G401 (cell line): ENCODE data around the gene POGZ. TPM values are rescaled to one million over a fixed set of nuclear protein-coding genes. Genes with fewer than 3 reads are reported as not detected.
"Not testable (repeated sequence)": the region's sequence is repeated elsewhere in the genome, so short reads cannot be mapped to it uniquely, and the experiment has no call there.

Experiments used
- DNase-seq: peaks from one replicate; pipeline ENCODE4 v3.0.0-alpha.2; 2015; ENCODE audit warnings: low spot score
- in situ Hi-C: cut with HindIII; loops from 2 replicates; pipeline ENCODE4 v1.10.0; 2016; ENCODE audit warnings: low sequenced_read_pairs, mixed read lengths
- total RNA-seq: library from RNA; depleted of rRNA; stranded (reverse); fragments of >200 nt; shearing (Covaris generic); gene quantifications from 2 replicates; pipeline ENCODE4 v1.2.3, GENCODE V29; 2014

POGZ gene
- total RNA-seq, 1 experiment from 2014 or later, result 14.0 TPM

GRCh38 chr1:151435174-151435573 lies 24.1 kb downstream of the POGZ start:
- in situ Hi-C loops, result no loop called here
- DNase-seq, result no peak

- DNase-seq, in situ Hi-C loops: not testable (repeated sequence)
Observed at GRCh38 chr1:151433827-151434226, 25.5 kb downstream of the POGZ start.

GRCh38 chr1:151428068-151428467 lies 31.2 kb downstream of the POGZ start:
- DNase-seq, result no peak
- in situ Hi-C loops, result no loop called here

GRCh38 chr1:151425103-151425502 lies 34.2 kb downstream of the POGZ start:
- DNase-seq, result no peak
- in situ Hi-C loops, result no loop called here

GRCh38 chr1:151419819-151420218 lies 39.5 kb downstream of the POGZ start:
- DNase-seq, result no peak
- in situ Hi-C loops, result no loop called here

GRCh38 chr1:151418081-151418480 lies 41.2 kb downstream of the POGZ start:
- DNase-seq, result no peak
- in situ Hi-C loops, result no loop called here

GRCh38 chr1:151416231-151416630 lies 43.1 kb downstream of the POGZ start:
- in situ Hi-C loops, result no loop called here
- no peak for DNase-seq

GRCh38 chr1:151411884-151412283 lies 47.4 kb downstream of the POGZ start:
- in situ Hi-C loops, result no loop called here
- no peak for DNase-seq

- no peak for DNase-seq
- in situ Hi-C loops, result no loop called here
Observed at GRCh38 chr1:151408891-151409290, 50.4 kb downstream of the POGZ start.

GRCh38 chr1:151407304-151407703 lies 52.0 kb downstream of the POGZ start:
- no peak for DNase-seq
- in situ Hi-C loops, result no loop called here

- no peak for DNase-seq
- in situ Hi-C loops, result no loop called here
Observed at GRCh38 chr1:151406176-151406575, 53.1 kb downstream of the POGZ start.

- in situ Hi-C loops, result no loop called here
Observed at GRCh38 chr1:151405187-151405951, 53.9 kb downstream of the POGZ start.

GRCh38 chr1:151403612-151404011 lies 55.7 kb downstream of the POGZ start:
- in situ Hi-C loops, result no loop called here
- DNase-seq, result no peak

More at GRCh38 chr1:151405187-151405951, 53.9 kb downstream of the POGZ start:
- no peak for DNase-seq

- in situ Hi-C loops, result no loop called here
- DNase-seq, result no peak
Observed at GRCh38 chr1:151402764-151403163, 56.5 kb downstream of the POGZ start.

GRCh38 chr1:151401860-151402259 lies 57.4 kb downstream of the POGZ start:
- DNase-seq, result no peak
- in situ Hi-C loops, result no loop called here

- no peak for DNase-seq
- in situ Hi-C loops, result no loop called here
Observed at GRCh38 chr1:151401125-151401788, 58.0 kb downstream of the POGZ start.

- in situ Hi-C loops, result no loop called here
- DNase-seq, result peak; percentile 97
Observed at GRCh38 chr1:151399324-151400171, 59.7 kb downstream of the POGZ start, which contains the start of gene PSMB4. TSS of gene PSMB4 (plus strand) at chr1:151399573. CDS start at chr1:151399588, 15 bp downstream.

GRCh38 chr1:151396265-151396664 lies 63.0 kb downstream of the POGZ start:
- in situ Hi-C loops, DNase-seq: not testable (repeated sequence)

GRCh38 chr1:151393583-151393982 lies 65.7 kb downstream of the POGZ start:
- no peak for DNase-seq
- in situ Hi-C loops, result no loop called here

GRCh38 chr1:151391079-151391563 lies 68.2 kb downstream of the POGZ start:
- in situ Hi-C loops, result no loop called here

More at GRCh38 chr1:151391079-151391563, 68.2 kb downstream of the POGZ start:
- DNase-seq, result no peak
